HEK293 (cell line): ENCODE results near the gene ZCCHC7.
"Not testable (repeated sequence)": the region's sequence is repeated elsewhere in the genome, so short reads cannot be mapped to it uniquely, and the experiment has no call there.

Experiments used
- CTCF ChIA-PET: fragments of 350-600 bp; formaldehyde crosslinking; extraction: SDS; loops from one replicate; lab custom pipeline; 2021; ENCODE audit warnings: antibody characterized with exemption; lab: Yijun Ruan, JAX
- POLR2A ChIA-PET: fragments of 300-600 bp; formaldehyde crosslinking; extraction: SDS; loops from one replicate; lab custom pipeline; 2020; ENCODE audit warnings: antibody characterized with exemption, inconsistent platforms; lab: Yijun Ruan, JAX
- H3K27ac ChIP-seq: fragments of 200-500 bp; sonication (Bioruptor generic); 2 replicates; pipeline ENCODE4 v1.5.1; 2014; ENCODE audit warnings: low read depth, low read length, control low read depth, inconsistent platforms; ENCODE audit errors: extremely low read depth
- H3K36me3 ChIP-seq, 2 experiments: fragments of 200-500 bp in 1 of 2; sonication (Bioruptor generic) in 1 of 2; 1 replicate in 1 of 2; 2 replicates in 1 of 2; pipeline ENCODE4 v1.5.1; 2014 to 2017; ENCODE audit warnings: inconsistent platforms in 2 of 2, low read length in 2 of 2; ENCODE audit not compliant: control insufficient read depth in 2 of 2, insufficient read depth in 1 of 2
- H3K4me1 ChIP-seq: fragments of 200-500 bp; sonication (Bioruptor generic); 2 replicates; pipeline ENCODE4 v1.5.1; 2014; ENCODE audit warnings: mild to moderate bottlenecking, low read length, inconsistent platforms; ENCODE audit not compliant: control insufficient read depth, insufficient read depth
- H3K4me3 ChIP-seq: 2 replicates; pipeline ENCODE4 v1.5.1; 2011; ENCODE audit warnings: low read depth, mild to moderate bottlenecking, control low read depth, low read length, moderate library complexity
- H3K9me3 ChIP-seq: fragments of 200-500 bp; sonication (Bioruptor generic); 2 replicates; pipeline ENCODE4 v1.5.1; 2014; ENCODE audit warnings: low read depth, low read length, inconsistent platforms; ENCODE audit not compliant: control insufficient read depth, insufficient read depth
- GLI4 ChIP-seq: fragments of 450-650 bp; formaldehyde crosslinking; IDR thresholded peaks from 2 replicates; pipeline ENCODE4 v1.5.1; 2016; ENCODE audit warnings: missing biosample characterization, missing genetic modification characterization
- HOXA7 ChIP-seq: sonication (generic); formaldehyde crosslinking; IDR thresholded peaks from 2 replicates; pipeline ENCODE4 v1.8.1; 2022; ENCODE audit warnings: missing genetic modification reagents, borderline replicate concordance
- HOXD13 ChIP-seq: sonication (generic); formaldehyde crosslinking; IDR thresholded peaks from 2 replicates; pipeline ENCODE4 v1.8.0; 2022; ENCODE audit warnings: missing genetic modification reagents, borderline replicate concordance
- KLF8 ChIP-seq: fragments of 450-650 bp; formaldehyde crosslinking; IDR thresholded peaks from 2 replicates; pipeline ENCODE4 v1.5.1; 2016; ENCODE audit warnings: missing biosample characterization, missing genetic modification characterization
- PBX3 ChIP-seq: sonication (generic); formaldehyde crosslinking; IDR thresholded peaks from 2 replicates; pipeline ENCODE4 v1.8.1; 2022; ENCODE audit warnings: mild to moderate bottlenecking, moderate library complexity, missing genetic modification reagents
- TRIM28 ChIP-seq: IDR thresholded peaks from 2 replicates; pipeline ENCODE4 v1.6.1; 2011; ENCODE audit warnings: low read length, control low read depth, borderline replicate concordance
- YY1 ChIP-seq: fragments of 450-650 bp; formaldehyde crosslinking; IDR thresholded peaks from 2 replicates; pipeline ENCODE4 v1.5.1; 2018; ENCODE audit warnings: missing biosample characterization, missing genetic modification characterization
- ZBTB7A ChIP-seq: fragments of 450-650 bp; formaldehyde crosslinking; IDR thresholded peaks from 2 replicates; pipeline ENCODE4 v1.5.1; 2016; ENCODE audit warnings: low read depth, missing biosample characterization, missing genetic modification characterization
- ZFP69B ChIP-seq: fragments of 450-650 bp; formaldehyde crosslinking; IDR thresholded peaks from 2 replicates; pipeline ENCODE4 v1.5.1; 2016; ENCODE audit warnings: missing biosample characterization, missing genetic modification characterization
- ZNF10 ChIP-seq: fragments of 450-650 bp; formaldehyde crosslinking; IDR thresholded peaks from 2 replicates; pipeline ENCODE4 v1.5.1; 2017; ENCODE audit warnings: missing biosample characterization, missing genetic modification characterization
- ZNF148 ChIP-seq: fragments of 450-650 bp; formaldehyde crosslinking; IDR thresholded peaks from 2 replicates; pipeline ENCODE4 v1.5.0; 2017; ENCODE audit warnings: missing biosample characterization, missing genetic modification characterization, borderline replicate concordance
- ZNF2 ChIP-seq: fragments of 450-650 bp; formaldehyde crosslinking; IDR thresholded peaks from 2 replicates; pipeline ENCODE4 v1.5.1; 2016; ENCODE audit warnings: missing biosample characterization, missing genetic modification characterization
- ZNF23 ChIP-seq: fragments of 450-650 bp; formaldehyde crosslinking; IDR thresholded peaks from 2 replicates; pipeline ENCODE4 v1.5.1; 2016; ENCODE audit warnings: missing biosample characterization, missing genetic modification characterization, borderline replicate concordance
- ZNF266 ChIP-seq: fragments of 450-650 bp; formaldehyde crosslinking; IDR thresholded peaks from 2 replicates; pipeline ENCODE4 v1.5.1; 2016; ENCODE audit warnings: missing biosample characterization, missing genetic modification characterization, low read depth
- ZNF311 ChIP-seq: fragments of 450-650 bp; formaldehyde crosslinking; IDR thresholded peaks from 2 replicates; pipeline ENCODE4 v1.5.1; 2017; ENCODE audit warnings: missing biosample characterization, missing genetic modification characterization, borderline replicate concordance
- ZNF350 ChIP-seq: fragments of 450-650 bp; formaldehyde crosslinking; IDR thresholded peaks from 2 replicates; pipeline ENCODE4 v1.5.0; 2017; ENCODE audit warnings: missing biosample characterization, mild to moderate bottlenecking, missing genetic modification characterization
- ZNF354C ChIP-seq: fragments of 450-650 bp; formaldehyde crosslinking; IDR thresholded peaks from 2 replicates; pipeline ENCODE4 v1.5.1; 2016; ENCODE audit warnings: missing biosample characterization, missing genetic modification characterization, low read depth, borderline replicate concordance
- ZNF423 ChIP-seq: fragments of 450-650 bp; formaldehyde crosslinking; IDR thresholded peaks from 2 replicates; pipeline ENCODE4 v1.5.1; 2016; ENCODE audit warnings: missing biosample characterization, missing genetic modification characterization
- ZNF514 ChIP-seq: fragments of 450-650 bp; formaldehyde crosslinking; IDR thresholded peaks from 2 replicates; pipeline ENCODE4 v1.5.1; 2016; ENCODE audit warnings: missing biosample characterization, missing genetic modification characterization
- ZNF580 ChIP-seq: fragments of 450-650 bp; formaldehyde crosslinking; IDR thresholded peaks from 2 replicates; pipeline ENCODE4 v1.5.1; 2016; ENCODE audit warnings: missing biosample characterization, missing genetic modification characterization
- ZNF596 ChIP-seq: fragments of 450-650 bp; IDR thresholded peaks from 2 replicates; pipeline ENCODE4 v1.5.0; 2018; ENCODE audit warnings: missing biosample characterization, mild to moderate bottlenecking, missing genetic modification characterization, moderate library complexity
- ZNF639 ChIP-seq: fragments of 450-650 bp; formaldehyde crosslinking; IDR thresholded peaks from 2 replicates; pipeline ENCODE4 v1.5.1; 2016; ENCODE audit warnings: missing biosample characterization, missing genetic modification characterization
- ZSCAN18 ChIP-seq: fragments of 450-650 bp; formaldehyde crosslinking; IDR thresholded peaks from 2 replicates; pipeline ENCODE4 v1.5.1; 2016; ENCODE audit warnings: missing biosample characterization, missing genetic modification characterization

ZCCHC7 gene

GRCh38 chr9:37119907-37120842, at the start of gene ZCCHC7 (continued):
- no peak for TF ChIP-seq ZNF423
- TF ChIP-seq GLI4, result no peak
- TF ChIP-seq ZNF354C (tag by site-specific recombination), result no peak
- TF ChIP-seq PBX3 (CRISPR knock-in tag), result peak; percentile 92
- peak; percentile 52 for TF ChIP-seq ZNF2 (tag by site-specific recombination)
- no peak for TF ChIP-seq ZNF23 (tag by site-specific recombination)
- no peak for TF ChIP-seq ZNF514 (tag by site-specific recombination)
- TF ChIP-seq ZNF639, result 0 out of 2 replicates have a peak, but pooled peaks have one; percentile 14
- TF ChIP-seq KLF8 (tag by site-specific recombination), result peak; percentile 84
- no peak for TF ChIP-seq ZNF350 (tag by site-specific recombination)
- no peak for TF ChIP-seq YY1
- TF ChIP-seq ZNF266 (tag by site-specific recombination), result no peak
- TF ChIP-seq ZFP69B (tag by site-specific recombination), result peak; percentile 82
- peak; percentile 74; the same call in 1 of the 2 replicates for TF ChIP-seq ZNF10
- no peak for TF ChIP-seq HOXD13
- TF ChIP-seq ZSCAN18 (tag by site-specific recombination), result no peak
- TF ChIP-seq ZNF148 (tag by site-specific recombination), result no peak
- TF ChIP-seq ZNF580 (tag by site-specific recombination), result peak; percentile 41; the same call in 1 of the 2 replicates
- 0 out of 2 replicates have a peak, but pooled peaks have one; percentile 18 for TF ChIP-seq ZBTB7A (tag by site-specific recombination)
- TF ChIP-seq ZNF596 (tag by site-specific recombination), result no peak
- 0 out of 2 replicates have a peak, but pooled peaks have one; percentile 35 for TF ChIP-seq TRIM28
- peak; percentile 78; the same call in 1 of the 2 replicates for TF ChIP-seq HOXA7
- TF ChIP-seq ZNF311 (tag by site-specific recombination), result no peak
- TF ChIP-seq, all 188 proteins: peak for 55

GRCh38 chr9:37074790-37075189, 45.6 kb upstream of the ZCCHC7 start:
- CTCF ChIA-PET, H3K4me1 ChIP-seq, H3K9me3 ChIP-seq, H3K36me3 ChIP-seq, H3K4me3 ChIP-seq, POLR2A ChIA-PET, H3K27ac ChIP-seq: not testable (repeated sequence)
